Esophagus squamous epithelium (tissue), 5 donors: Measurements from ENCODE around the gene ACAP3. TPM values are rescaled to one million over a fixed set of nuclear protein-coding genes. Genes with fewer than 3 reads are reported as not detected.

ENCODE experiments used
- DNase-seq: peaks from one replicate; lab custom pipeline; 2025; lab: John Stamatoyannopoulos, UW
- H3K27ac ChIP-seq, 4 donors: fragments of 200-600 bp; sonication (generic); one replicate each; pipeline ENCODE4 v1.5.1; 2016 to 2019; ENCODE audit warnings: mild to moderate bottlenecking in 1 of 4
- H3K27me3 ChIP-seq, 4 donors: fragments of 200-600 bp; sonication (generic); 1 replicate in 3 of 4; 2 replicates in 1 of 4; pipeline versions ENCODE4 v1.5.1 to v1.6.0; 2017 to 2021; ENCODE audit warnings: antibody characterized with exemption in 1 of 4
- H3K36me3 ChIP-seq, 3 donors: fragments of 200-600 bp; sonication (generic); one replicate each; pipeline ENCODE4 v1.5.1; 2016 to 2019
- H3K4me1 ChIP-seq, 3 donors: fragments of 200-600 bp; sonication (generic); one replicate each; pipeline ENCODE4 v1.5.1; 2017 to 2019
- H3K4me3 ChIP-seq, 4 donors: fragments of 200-600 bp; sonication (generic); 1 replicate in 3 of 4; 2 replicates in 1 of 4; pipeline ENCODE4 v1.5.1; 2016 to 2019; ENCODE audit warnings: mild to moderate bottlenecking in 2 of 4, moderate library complexity in 1 of 4
- H3K9me3 ChIP-seq, 3 donors: fragments of 200-600 bp; sonication (generic); one replicate each; pipeline ENCODE4 v1.5.1; 2016 to 2019
- CTCF ChIP-seq, 6 experiments: fragments of 450-650 bp in 4 of 6; fragments of 200-600 bp in 2 of 6; sonication (generic) in 2 of 6; IDR thresholded peaks; one replicate each; pipeline ENCODE4 v1.5.1; 2016 to 2019; ENCODE audit warnings: antibody characterized with exemption in 6 of 6, mild to moderate bottlenecking in 4 of 6, moderate library complexity in 4 of 6
- POLR2A ChIP-seq, 4 donors: fragments of 450-650 bp; IDR thresholded peaks; one replicate each; pipeline ENCODE4 v1.6.1; 2017; ENCODE audit warnings: antibody characterized with exemption in 4 of 4, mild to moderate bottlenecking in 4 of 4, moderate library complexity in 3 of 4
- WGBS, 2 donors: methylation state at CpG; one replicate each; pipeline ENCODE4 v1.1.5; 2018; 5-methylcytosine and 5-hydroxymethylcytosine counted together
- intact Hi-C: fragments of 100-400 bp; cut with DNase I; formaldehyde crosslinking; loops from one replicate; pipeline ENCODE4 v1.15.0; 2022
- total RNA-seq, 4 donors: library from RNA; depleted of rRNA; stranded (reverse); fragments of >200 nt; gene quantifications; one replicate each; pipeline ENCODE4 v1.1.0, GENCODE V29; 2016
- donor health status: DM: yes; HTN: yes; CAD: no.

ACAP3 gene
- total RNA-seq, 4 donors from 2014 or later = 36.4 to 66.7 (median 56.9) TPM

GRCh38 chr1:1302006-1302430 lies 5.7 kb downstream of the ACAP3 start:
- intact Hi-C loops = no loop called here
- H3K4me1 ChIP-seq = peaks cover 44 to 64% (median 51%) of the 10 kb centered on the region in 3 donors
- H3K27me3 ChIP-seq = no peaks in the 10 kb centered on the region
- H3K27ac ChIP-seq = peak overlapping the region in 1 of 4 donors; percentile 99
- WGBS, 2 donors = no CpG with 5 or more reads among the region's 9 CpGs
- no peak for DNase-seq
- TF ChIP-seq POLR2A (IDR thresholded peaks at IDR 0.05) = no peak
- TF ChIP-seq CTCF (IDR thresholded peaks at IDR 0.05) = peak in 4 of 6 experiments; percentile 7 to 37 (median 21)
- peaks cover 0 to 32% (median 7%) of the 10 kb centered on the region in 3 donors for H3K36me3 ChIP-seq
- no peak overlapping the region for H3K4me3 ChIP-seq
- no peaks in the 10 kb centered on the region for H3K9me3 ChIP-seq

GRCh38 chr1:1300352-1300739 lies 7.4 kb downstream of the ACAP3 start:
- H3K9me3 ChIP-seq = no peaks in the 10 kb centered on the region
- H3K4me1 ChIP-seq = peaks cover 27 to 48% (median 35%) of the 10 kb centered on the region in 3 donors
- H3K4me3 ChIP-seq = no peak overlapping the region
- peaks cover 3 to 49% (median 19%) of the 10 kb centered on the region in 3 donors for H3K36me3 ChIP-seq
- H3K27me3 ChIP-seq = no peaks in the 10 kb centered on the region
- 65 to 68% methylated on average over 4 to 10 of the region's 12 CpGs for WGBS, 2 donors
- intact Hi-C loops = no loop called here
- no peak for DNase-seq
- TF ChIP-seq POLR2A (IDR thresholded peaks at IDR 0.05) (no peak), CTCF (IDR thresholded peaks at IDR 0.05) (no peak)
- no peak overlapping the region for H3K27ac ChIP-seq

- no peak for DNase-seq
- 89 to 91% methylated on average over 11 to 14 of the region's 22 CpGs for WGBS, 2 donors
- Histone ChIP-seq H3K4me3 (no peak overlapping the region), H3K4me1 (peaks cover 22 to 42% (median 29%) of the 10 kb centered on the region in 3 donors), H3K27ac (no peak overlapping the region), H3K9me3 (no peaks in the 10 kb centered on the region), H3K27me3 (no peaks in the 10 kb centered on the region), H3K36me3 (peaks cover 3 to 54% (median 20%) of the 10 kb centered on the region in 3 donors)
- intact Hi-C loops = loop anchor here (10.0 kb wide), 1 partner anchor 265 kb away; no protein-coding TSS in a partner anchor
- TF ChIP-seq CTCF (IDR thresholded peaks at IDR 0.05) = peak in 3 of 6 experiments; percentile 15 to 44 (median 25)
- no peak for TF ChIP-seq POLR2A (IDR thresholded peaks at IDR 0.05)
These were observed 7.9 kb downstream of the ACAP3 start for GRCh38 chr1:1299686-1300351.

DNA sequence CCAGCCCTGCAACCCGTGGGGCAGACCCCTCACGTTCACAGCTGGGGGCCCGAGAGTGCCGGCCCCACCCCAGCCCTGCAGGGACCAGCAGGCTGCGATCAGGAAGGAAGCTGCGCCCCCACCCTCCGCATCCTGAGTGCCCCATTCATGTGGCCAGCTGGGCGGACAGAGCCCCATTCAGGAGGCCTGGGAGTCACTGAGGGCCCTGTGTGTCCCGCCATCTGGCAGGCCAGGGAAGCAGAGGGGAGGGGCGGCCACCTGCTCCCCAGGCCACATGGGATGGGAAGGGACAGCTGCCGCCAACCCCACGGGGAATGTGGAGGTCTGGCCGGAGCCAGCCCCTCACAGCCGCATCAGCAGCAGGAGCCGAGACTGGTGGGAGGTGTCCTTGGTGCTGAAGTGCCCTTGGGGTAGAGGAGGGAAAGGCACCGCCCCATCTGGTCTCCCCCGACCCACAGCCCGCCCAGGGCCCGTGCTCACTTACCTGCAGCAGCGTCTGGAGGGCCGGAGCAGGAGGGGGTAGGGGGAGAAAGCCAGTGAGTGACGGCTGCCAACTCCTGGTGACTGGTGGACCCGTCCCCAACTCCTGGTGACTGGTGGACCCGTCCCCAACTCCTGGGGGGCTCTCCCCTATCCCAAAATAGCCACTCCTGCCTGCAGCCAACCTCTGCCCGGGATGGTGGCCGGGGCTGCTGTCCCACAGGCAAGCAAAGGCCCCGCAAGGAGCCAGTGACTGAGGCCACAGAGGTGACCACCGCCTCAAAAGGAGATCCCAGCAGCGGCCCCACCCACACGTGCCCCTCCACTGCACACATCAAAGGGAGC lies 8.7 kb downstream of the ACAP3 start:
- peaks cover 3 to 62% (median 20%) of the 10 kb centered on the region in 3 donors for H3K36me3 ChIP-seq

More for the DNA sequence above, 8.7 kb downstream of the ACAP3 start:
- intact Hi-C loops = loop anchor here (10.0 kb wide), 1 partner anchor 264 kb away; no protein-coding TSS in a partner anchor
- Histone ChIP-seq H3K4me1 (peaks cover 15 to 35% (median 22%) of the 10 kb centered on the region in 3 donors), H3K27ac (no peak overlapping the region), H3K4me3 (no peak overlapping the region), H3K27me3 (no peaks in the 10 kb centered on the region), H3K9me3 (no peaks in the 10 kb centered on the region)
- DNase-seq = no peak
- TF ChIP-seq CTCF (IDR thresholded peaks at IDR 0.05) = no peak
- no peak for TF ChIP-seq POLR2A (IDR thresholded peaks at IDR 0.05)
- 50 to 66% methylated on average over 1 to 13 of the region's 30 CpGs for WGBS, 2 donors
